Muscle of back (tissue), 11 donors: ENCODE results near the gene KCNG4. TPM values are rescaled to one million over a fixed set of nuclear protein-coding genes. Genes with fewer than 3 reads are reported as not detected.
"Not testable (repeated sequence)": the region's sequence is repeated elsewhere in the genome, so short reads cannot be mapped to it uniquely, and the experiment has no call there.

Experiments used
- DNase-seq, 3 donors: peaks; one replicate each; pipeline versions ENCODE4 v3.0.0 to v3.0.0-alpha.2; 2013
- polyA plus RNA-seq, 10 donors: library from polyadenylated mRNA; unstranded; fragments of 120-200 nt; gene quantifications; one replicate each; pipeline ENCODE4 v1.2.1, GENCODE V29; 2013; ENCODE audit not compliant: insufficient read length in 10 of 10

Gene KCNG4
- polyA plus RNA-seq, 10 donors: 0.05 to 0.08 (median 0.05) TPM; not detected in 7

GRCh38 chr16:84236671-84237070 is 3.1 kb downstream of the KCNG4 start:
- no peak for DNase-seq

DNA sequence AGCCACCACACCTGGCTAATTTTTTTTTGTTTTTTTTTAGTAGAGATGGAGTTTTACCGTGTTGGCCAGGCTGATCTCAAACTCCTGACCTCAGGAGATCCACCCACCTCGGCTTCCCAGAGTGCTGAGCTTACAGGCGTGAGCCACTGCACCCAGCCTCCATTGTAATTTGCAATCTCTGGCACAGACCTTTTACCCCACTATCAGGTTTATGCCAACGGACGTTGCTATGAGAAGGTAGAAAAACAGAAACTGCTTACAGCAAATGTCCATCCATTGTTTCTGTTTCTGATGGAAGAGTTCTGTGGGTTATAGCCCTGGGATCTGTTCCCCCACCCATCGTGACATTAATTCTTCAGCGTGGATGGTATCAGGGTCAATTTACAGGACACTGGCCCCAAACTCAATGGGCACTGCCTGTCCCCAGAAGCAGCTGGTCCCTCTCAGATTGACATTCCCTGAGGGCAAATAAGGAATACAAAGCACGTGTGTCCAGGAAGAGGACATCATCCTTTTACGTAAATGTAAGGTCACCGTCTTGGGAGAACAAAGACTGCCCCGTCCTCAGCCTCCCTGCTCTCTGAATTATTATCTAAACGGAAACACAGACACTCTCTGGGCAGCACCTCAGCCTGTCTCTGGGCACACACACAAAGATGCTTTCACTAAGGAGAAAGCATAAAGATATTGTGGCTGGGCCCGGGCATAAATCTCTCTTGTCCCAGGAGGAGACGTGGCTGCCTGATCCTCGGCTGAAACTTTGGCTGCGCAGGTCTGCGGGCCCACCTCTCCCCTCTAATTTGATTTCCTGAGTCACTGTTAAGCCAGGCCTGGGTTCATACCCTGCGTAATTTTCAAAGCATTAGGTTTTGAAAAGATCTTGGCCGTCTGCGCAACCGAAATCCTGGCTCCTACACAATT is 5.2 kb downstream of the KCNG4 start:
- DNase-seq: peak in 1 of 3 donors; percentile 58

GRCh38 chr16:84233748-84234147 is 6.1 kb downstream of the KCNG4 start:
- no peak for DNase-seq

DNA sequence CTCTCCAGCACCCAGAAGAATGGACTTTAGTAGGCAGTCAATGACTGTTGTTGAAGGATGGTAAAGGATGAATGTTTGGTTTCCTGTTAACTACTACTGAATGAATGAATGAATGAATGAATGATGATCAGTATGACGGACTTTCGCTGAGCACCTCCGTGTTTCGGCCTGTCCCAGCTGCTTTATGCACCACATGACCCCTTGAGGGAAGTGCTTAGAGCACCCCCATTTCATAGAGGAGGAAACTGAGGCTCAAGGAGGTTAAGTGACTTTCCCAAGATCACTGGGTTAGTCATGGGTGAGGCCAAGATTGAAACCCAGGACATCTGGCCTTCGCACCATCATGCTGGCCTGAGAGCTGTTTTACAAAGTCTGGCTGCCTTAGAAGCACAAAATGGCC is 6.8 kb downstream of the KCNG4 start:
- DNase-seq: no peak

GRCh38 chr16:84232060-84232459 is 7.8 kb downstream of the KCNG4 start:
- no peak for DNase-seq

DNA sequence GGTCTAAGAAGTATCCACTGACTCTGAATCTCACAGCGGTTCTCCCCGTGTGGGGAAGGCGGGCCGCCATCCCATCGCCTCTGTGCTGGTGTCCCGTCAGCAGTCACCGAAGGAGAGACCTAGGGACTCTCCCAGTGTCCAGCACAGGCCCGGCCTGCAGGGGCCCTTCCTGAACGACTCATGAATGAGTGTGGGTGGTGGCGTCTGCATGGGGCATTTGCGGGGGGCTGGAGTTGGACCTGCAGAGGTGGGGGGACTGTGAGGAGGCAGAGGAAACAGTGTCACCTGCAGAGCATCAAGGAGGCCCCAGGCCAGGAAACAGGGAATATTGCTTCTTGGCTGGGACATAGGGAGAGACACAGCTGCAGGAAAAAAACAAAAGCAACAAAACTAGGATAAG is 10.3 kb downstream of the KCNG4 start:
- peak in 1 of 3 donors; percentile 75 for DNase-seq

DNA sequence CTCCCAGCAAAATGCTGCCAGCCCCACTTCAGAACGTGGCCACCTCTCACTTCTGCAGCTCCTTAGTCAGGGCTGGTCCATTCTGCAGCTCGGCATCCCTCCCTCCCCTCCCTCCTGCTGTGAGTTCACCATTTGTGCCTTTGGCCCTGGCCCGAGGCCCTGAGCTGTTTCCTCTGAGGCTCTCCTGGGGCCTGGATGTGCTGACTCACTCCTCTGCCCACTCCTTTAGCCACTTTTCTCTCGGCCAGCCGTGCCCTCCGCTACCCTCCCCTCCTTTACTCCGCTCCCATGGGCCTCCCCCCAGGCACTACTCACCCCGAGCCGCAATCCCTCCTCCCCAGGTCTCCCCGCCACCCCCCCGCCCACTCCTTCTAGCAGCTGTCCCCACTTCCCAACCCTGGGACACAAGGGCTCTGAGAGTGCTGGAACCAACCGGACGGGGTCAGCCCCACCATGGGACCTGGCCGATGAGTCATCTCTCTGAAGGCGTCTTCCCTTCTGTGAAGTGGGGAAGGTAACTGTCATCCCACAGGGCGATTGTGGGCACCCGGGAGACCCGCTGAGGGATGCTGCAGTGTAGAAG is 11.5 kb downstream of the KCNG4 start:
- DNase-seq: peak; percentile 40 to 89 (median 69)

- DNase-seq: no peak
These were observed 12.3 kb downstream of the KCNG4 start for GRCh38 chr16:84227548-84227947.

DNA sequence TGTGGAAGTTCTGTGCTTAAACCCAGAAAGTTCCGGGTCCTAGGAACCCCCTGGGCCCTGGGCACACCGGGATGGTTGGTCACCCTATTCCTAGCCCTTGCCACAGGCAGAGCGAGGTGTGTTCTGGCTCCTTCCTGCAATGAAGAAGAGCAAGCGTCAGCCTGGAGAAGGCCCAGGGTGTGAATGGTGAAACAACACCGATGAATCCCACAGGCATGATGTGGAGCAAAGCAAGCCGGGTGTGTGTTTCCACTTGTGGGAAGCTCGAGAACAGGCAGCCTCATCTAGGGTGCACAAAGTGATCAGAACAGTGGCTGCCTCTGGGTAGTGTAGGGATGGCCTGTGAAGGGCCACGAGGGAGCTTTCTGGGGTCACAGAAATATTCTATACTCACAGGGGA is 13.8 kb downstream of the KCNG4 start:
- DNase-seq: no peak

DNA sequence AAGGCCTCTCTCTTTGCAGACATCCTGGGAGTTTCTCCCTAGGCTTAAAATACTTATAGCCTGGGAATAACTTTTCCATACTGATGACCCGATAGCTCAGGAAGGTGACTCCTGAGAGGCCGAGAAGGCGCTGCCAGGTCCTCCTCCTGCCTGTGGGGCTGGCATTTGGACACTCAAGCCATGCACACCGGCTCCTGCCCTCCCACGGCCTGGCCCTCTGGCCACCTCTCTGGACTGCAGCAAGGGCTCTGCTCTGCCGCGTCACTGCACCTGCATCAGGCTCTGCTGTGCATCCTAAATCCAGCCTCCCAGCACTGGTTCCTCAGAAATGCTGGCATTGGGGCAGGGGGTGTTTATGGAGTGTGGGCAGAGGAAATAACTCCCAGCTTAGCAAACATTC is 14.2 kb downstream of the KCNG4 start:
- no peak for DNase-seq

DNA sequence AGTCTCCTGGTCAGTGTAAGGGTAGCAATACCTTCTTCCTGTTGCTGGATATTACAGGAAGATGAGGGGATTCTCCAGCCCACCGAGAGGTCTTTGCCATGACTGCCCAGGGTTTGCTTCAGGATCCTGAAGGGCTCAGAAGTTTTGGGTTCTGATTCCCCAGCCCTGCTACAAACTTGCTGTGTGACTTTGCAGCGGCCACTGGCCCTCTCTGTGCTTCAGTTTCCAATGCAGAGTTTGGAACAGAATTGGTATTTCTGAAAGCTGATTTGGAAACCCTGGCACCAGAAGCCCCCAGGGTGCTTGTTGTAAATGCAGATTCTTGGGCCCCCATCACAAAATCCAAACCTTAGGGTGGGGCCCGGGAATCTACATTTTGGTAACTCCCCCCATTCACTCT is 14.7 kb downstream of the KCNG4 start:
- DNase-seq: no peak

DNA sequence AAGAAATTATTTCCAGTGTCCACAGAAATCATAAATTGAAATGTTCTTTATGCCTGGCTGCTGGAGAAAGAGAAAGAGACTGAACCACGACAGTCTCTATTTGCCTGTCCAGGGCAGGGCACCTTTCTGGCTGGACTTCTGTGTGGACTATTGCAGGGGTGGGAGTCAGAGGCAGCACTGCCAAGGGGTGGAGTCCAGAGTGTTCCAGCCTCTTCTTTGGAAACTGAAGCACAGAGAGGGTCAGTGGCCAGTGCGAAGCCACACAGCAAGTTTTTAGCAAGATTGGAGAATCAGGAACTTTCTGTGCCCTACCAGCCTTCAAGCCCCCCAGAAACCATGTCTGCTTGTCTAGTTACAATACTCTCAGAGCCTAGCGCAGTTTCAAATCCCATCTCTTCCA is 15.3 kb downstream of the KCNG4 start:
- DNase-seq: no peak

DNA sequence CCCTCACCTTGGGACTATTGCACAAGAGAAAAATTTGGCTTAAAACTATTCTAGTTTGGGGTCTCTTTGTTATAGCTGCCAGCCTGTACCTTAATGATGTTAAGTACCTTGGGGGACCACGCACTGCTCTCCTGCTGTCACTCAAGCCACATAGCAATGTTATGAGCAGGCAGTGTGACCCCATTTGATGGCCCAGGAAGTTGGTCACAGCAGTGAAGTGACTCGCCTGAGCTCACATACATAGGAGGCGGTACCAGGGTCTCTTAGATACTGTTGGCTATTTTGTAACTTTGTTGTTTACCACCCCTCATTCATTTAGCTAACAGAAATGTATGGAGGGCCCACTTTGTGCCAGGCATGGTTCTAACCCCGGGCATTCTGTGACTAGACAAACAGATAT is 16.4 kb downstream of the KCNG4 start:
- no peak for DNase-seq

DNA sequence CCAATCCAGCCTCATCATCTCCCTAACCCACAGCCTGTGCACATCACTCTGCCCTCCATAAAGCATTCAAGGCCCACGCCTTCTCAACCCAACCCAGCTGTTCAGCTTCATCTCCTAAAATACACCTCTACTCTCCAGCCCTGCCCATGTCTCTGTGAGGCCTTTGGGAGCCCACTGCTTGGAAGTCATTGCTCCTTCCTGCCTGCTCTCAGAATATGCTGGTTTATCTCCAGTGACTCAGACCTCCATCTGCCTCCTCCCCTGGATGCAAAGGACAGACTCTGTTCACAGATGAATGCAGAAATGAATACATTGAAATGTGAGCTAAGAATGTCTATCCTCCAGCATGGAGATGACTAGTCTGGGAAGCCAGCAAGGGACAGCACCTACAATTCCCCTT is 19.0 kb downstream of the KCNG4 start:
- DNase-seq: no peak

GRCh38 chr16:84218956-84219355 is 20.9 kb downstream of the KCNG4 start:
- DNase-seq: no peak

DNA sequence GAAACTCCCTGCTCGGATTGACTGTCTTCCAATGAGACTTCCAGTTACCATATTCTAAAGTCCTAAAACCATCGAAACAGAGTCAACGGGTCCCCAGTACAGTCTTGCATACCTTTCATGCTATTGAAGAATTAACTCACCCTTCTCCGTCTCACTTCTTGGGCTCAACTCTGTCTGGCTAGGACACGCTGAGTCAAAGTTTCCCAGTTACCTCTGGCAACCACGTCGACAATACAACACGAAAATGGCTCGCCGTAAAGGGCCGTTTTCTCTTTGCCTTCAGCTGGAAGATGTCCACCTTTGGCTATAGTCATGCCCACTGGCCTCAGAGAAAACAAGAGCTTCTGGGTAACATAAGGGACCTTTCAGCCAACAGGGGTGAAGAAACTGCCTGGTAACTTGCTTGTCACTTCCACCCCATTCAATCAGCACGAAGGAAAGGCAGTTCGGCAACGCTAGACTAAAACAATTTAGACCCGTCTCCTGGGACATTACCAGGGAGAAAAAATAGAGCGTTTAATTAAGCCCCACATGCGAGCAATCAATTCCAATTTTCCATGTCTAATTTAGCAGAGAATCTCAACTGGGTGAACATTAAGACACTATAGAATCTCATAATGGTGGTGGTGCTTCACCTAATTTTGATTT is 21.5 kb downstream of the KCNG4 start:
- no peak for DNase-seq

GRCh38 chr16:84216144-84216543 is 23.7 kb downstream of the KCNG4 start:
- not testable (repeated sequence) for DNase-seq

DNA sequence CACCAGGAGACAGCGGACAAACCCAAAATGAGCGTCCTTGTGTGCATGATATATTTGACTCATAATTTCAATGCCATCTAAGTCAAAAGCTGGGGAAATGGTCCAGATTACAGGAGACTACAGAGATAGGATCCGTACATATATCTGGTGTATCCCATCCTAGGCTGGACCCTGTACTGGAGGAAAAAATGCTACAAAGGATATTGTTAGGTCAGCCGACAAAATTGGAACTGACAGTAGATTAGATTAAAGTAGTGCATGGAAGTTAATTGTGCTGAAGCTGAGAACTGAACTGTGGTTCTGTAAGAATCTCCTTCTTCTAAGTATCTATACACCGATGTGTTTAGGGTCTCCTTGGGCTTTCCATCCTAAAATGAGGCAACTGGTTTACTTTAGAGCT is 24.3 kb downstream of the KCNG4 start:
- no peak for DNase-seq

GRCh38 chr16:84214451-84215066 is 25.3 kb downstream of the KCNG4 start:
- no peak for DNase-seq

GRCh38 chr16:84212631-84213030 is 27.2 kb downstream of the KCNG4 start:
- no peak for DNase-seq

GRCh38 chr16:84212154-84212553 is 27.7 kb downstream of the KCNG4 start:
- DNase-seq: no peak

- DNase-seq: no peak
These were observed 29.8 kb downstream of the KCNG4 start for GRCh38 chr16:84209989-84210388.
